OCI-LY7 (cell line): ENCODE measurements around the gene PRRX2.

Experiments
- CTCF ChIP-seq: fragments of 200-600 bp; sonication (generic); conservative IDR thresholded peaks from 2 replicates; pipeline ENCODE4 v1.5.1; 2014; ENCODE audit warnings: mild to moderate bottlenecking, antibody characterized with exemption, low read length, moderate library complexity, mixed read lengths
- EZH2phosphoT487 ChIP-seq: fragments of 200-600 bp; sonication (generic); IDR thresholded peaks from 2 replicates; pipeline ENCODE4 v1.6.1; 2018; ENCODE audit warnings: low read depth, borderline replicate concordance, mild to moderate bottlenecking, mixed run types, antibody characterized with exemption, low read length, moderate library complexity, mixed read lengths

GRCh38 chr9:129687391-129687790 lies 21.9 kb downstream of the PRRX2 start:
- no peak for TF ChIP-seq CTCF
- no peak for TF ChIP-seq EZH2phosphoT487
